Suprapubic skin (tissue), 4 donors: Measurements from ENCODE around the gene PPP1R9A.

ENCODE experiments used
- EP300 ChIP-seq: sonication (generic); formaldehyde crosslinking; IDR thresholded peaks from one replicate; pipeline ENCODE4 v1.6.1; 2017; ENCODE audit warnings: antibody characterized with exemption
- POLR2A ChIP-seq, 2 donors: fragments of 450-650 bp; IDR thresholded peaks; one replicate each; pipeline ENCODE4 v1.6.1; 2017; ENCODE audit warnings: antibody characterized with exemption in 2 of 2, mild to moderate bottlenecking in 2 of 2, moderate library complexity in 2 of 2
- POLR2AphosphoS5 ChIP-seq, 3 donors: sonication (generic); formaldehyde crosslinking; IDR thresholded peaks; one replicate each; pipeline ENCODE4 v1.6.1; 2017; ENCODE audit warnings: antibody characterized with exemption in 3 of 3
- TF ChIP-seq, protein P1 (sequence below), 2 donors: fragments of 200-600 bp in 1 of 2; fragments of 450-650 bp in 1 of 2; sonication (generic) in 1 of 2; IDR thresholded peaks; one replicate each; pipeline ENCODE4 v1.5.1; 2016 to 2019; ENCODE audit warnings: antibody characterized with exemption in 2 of 2, mild to moderate bottlenecking in 1 of 2, moderate library complexity in 1 of 2

DNA sequence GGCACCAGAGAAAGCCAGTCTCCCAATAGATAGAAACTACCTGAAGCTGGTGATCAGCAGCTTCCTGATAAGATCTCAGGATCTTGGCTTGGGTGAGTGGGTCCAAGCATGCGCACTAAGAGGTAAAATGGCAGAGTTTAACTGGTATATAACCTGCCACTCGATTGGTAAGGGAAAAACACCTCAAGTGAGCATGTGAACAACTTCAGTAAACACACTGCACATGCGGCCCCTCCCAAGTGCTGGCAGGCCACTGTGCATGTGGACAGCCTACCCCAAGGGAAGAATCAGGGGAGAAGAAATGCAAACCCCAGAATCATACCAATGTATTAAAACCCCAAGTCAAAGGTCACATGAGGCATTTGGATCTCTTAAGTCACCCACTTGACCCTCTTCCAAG, 434.6 kb downstream of the PPP1R9A start:
- TF ChIP-seq, protein P1, sequence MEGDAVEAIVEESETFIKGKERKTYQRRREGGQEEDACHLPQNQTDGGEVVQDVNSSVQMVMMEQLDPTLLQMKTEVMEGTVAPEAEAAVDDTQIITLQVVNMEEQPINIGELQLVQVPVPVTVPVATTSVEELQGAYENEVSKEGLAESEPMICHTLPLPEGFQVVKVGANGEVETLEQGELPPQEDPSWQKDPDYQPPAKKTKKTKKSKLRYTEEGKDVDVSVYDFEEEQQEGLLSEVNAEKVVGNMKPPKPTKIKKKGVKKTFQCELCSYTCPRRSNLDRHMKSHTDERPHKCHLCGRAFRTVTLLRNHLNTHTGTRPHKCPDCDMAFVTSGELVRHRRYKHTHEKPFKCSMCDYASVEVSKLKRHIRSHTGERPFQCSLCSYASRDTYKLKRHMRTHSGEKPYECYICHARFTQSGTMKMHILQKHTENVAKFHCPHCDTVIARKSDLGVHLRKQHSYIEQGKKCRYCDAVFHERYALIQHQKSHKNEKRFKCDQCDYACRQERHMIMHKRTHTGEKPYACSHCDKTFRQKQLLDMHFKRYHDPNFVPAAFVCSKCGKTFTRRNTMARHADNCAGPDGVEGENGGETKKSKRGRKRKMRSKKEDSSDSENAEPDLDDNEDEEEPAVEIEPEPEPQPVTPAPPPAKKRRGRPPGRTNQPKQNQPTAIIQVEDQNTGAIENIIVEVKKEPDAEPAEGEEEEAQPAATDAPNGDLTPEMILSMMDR (IDR thresholded peaks at IDR 0.05): no peak
- TF ChIP-seq POLR2A (IDR thresholded peaks at IDR 0.05): no peak
- TF ChIP-seq POLR2AphosphoS5 (IDR thresholded peaks at IDR 0.05): no peak
- TF ChIP-seq EP300: no peak
